ENCODE results near the gene PACRG.

Gene PACRG

GRCh38 chr6:163188746-163189145 lies 461.0 kb downstream of the PACRG start:
- TF ChIP-seq ZNF274 (IDR thresholded peaks at IDR 0.05; ENCODE audit: low read depth, low read length) (no peak), SUZ12 (IDR thresholded peaks at IDR 0.05; ENCODE audit: extremely low read depth, insufficient read depth, insufficient read length) (no peak), YY1 (IDR thresholded peaks at IDR 0.05; ENCODE audit: insufficient read depth, insufficient read length) (no peak)
- Histone ChIP-seq H3K4me3 (ENCODE audit: insufficient read length, low read depth) (no peak overlapping the region), H3K9ac (ENCODE audit: insufficient read length, low read depth) (no peak overlapping the region), H3K36me3 (ENCODE audit: insufficient read depth, insufficient read length, low read length) (no peaks in the 10 kb centered on the region), H3K27me3 (ENCODE audit: insufficient read depth, insufficient read length) (no peaks in the 10 kb centered on the region), H3K9me3 (ENCODE audit: insufficient read depth, low read length) (no peaks in the 10 kb centered on the region), H3K4me1 (ENCODE audit: insufficient read depth, insufficient read length) (no peaks in the 10 kb centered on the region)
- no peak for DNase-seq (ENCODE audit: low read depth, low spot score)

GRCh38 chr6:163189609-163190008 lies 461.8 kb downstream of the PACRG start:
- Histone ChIP-seq H3K9ac (ENCODE audit: insufficient read length, low read depth) (no peak overlapping the region), H3K9me3 (ENCODE audit: insufficient read depth, low read length) (no peaks in the 10 kb centered on the region), H3K36me3 (ENCODE audit: insufficient read depth, insufficient read length, low read length) (no peaks in the 10 kb centered on the region), H3K4me3 (ENCODE audit: insufficient read length, low read depth) (no peak overlapping the region), H3K27me3 (ENCODE audit: insufficient read depth, insufficient read length) (no peaks in the 10 kb centered on the region), H3K4me1 (ENCODE audit: insufficient read depth, insufficient read length) (no peaks in the 10 kb centered on the region)
- TF ChIP-seq YY1 (IDR thresholded peaks at IDR 0.05; ENCODE audit: insufficient read depth, insufficient read length) = no peak
- no peak for TF ChIP-seq SUZ12 (IDR thresholded peaks at IDR 0.05; ENCODE audit: extremely low read depth, insufficient read depth, insufficient read length)
- TF ChIP-seq ZNF274 (IDR thresholded peaks at IDR 0.05; ENCODE audit: low read depth, low read length) = no peak
- no peak for DNase-seq (ENCODE audit: low read depth, low spot score)

- Histone ChIP-seq H3K27me3 (ENCODE audit: insufficient read depth, insufficient read length) (no peaks in the 10 kb centered on the region), H3K36me3 (ENCODE audit: insufficient read depth, insufficient read length, low read length) (no peaks in the 10 kb centered on the region), H3K4me1 (ENCODE audit: insufficient read depth, insufficient read length) (no peaks in the 10 kb centered on the region), H3K9me3 (ENCODE audit: insufficient read depth, low read length) (no peaks in the 10 kb centered on the region), H3K9ac (ENCODE audit: insufficient read length, low read depth) (no peak overlapping the region), H3K4me3 (ENCODE audit: insufficient read length, low read depth) (no peak overlapping the region)
- TF ChIP-seq ZNF274 (IDR thresholded peaks at IDR 0.05; ENCODE audit: low read depth, low read length) = no peak
- TF ChIP-seq YY1 (IDR thresholded peaks at IDR 0.05; ENCODE audit: insufficient read depth, insufficient read length) = no peak
- no peak for TF ChIP-seq SUZ12 (IDR thresholded peaks at IDR 0.05; ENCODE audit: extremely low read depth, insufficient read depth, insufficient read length)
- no peak for DNase-seq (ENCODE audit: low read depth, low spot score)
Measured at GRCh38 chr6:163190786-163191185, 463.0 kb downstream of the PACRG start.

GRCh38 chr6:163191704-163192537 lies 464.1 kb downstream of the PACRG start:
- Histone ChIP-seq H3K27me3 (ENCODE audit: insufficient read depth, insufficient read length) (no peaks in the 10 kb centered on the region), H3K36me3 (ENCODE audit: insufficient read depth, insufficient read length, low read length) (no peaks in the 10 kb centered on the region), H3K4me1 (ENCODE audit: insufficient read depth, insufficient read length) (no peaks in the 10 kb centered on the region), H3K9ac (ENCODE audit: insufficient read length, low read depth) (no peak overlapping the region), H3K9me3 (ENCODE audit: insufficient read depth, low read length) (no peaks in the 10 kb centered on the region), H3K4me3 (ENCODE audit: insufficient read length, low read depth) (no peak overlapping the region)
- TF ChIP-seq YY1 (IDR thresholded peaks at IDR 0.05; ENCODE audit: insufficient read depth, insufficient read length) (no peak), SUZ12 (IDR thresholded peaks at IDR 0.05; ENCODE audit: extremely low read depth, insufficient read depth, insufficient read length) (no peak)
- DNase-seq (ENCODE audit: low read depth, low spot score) = no peak

- no peak overlapping the region for H3K9ac ChIP-seq (ENCODE audit: insufficient read length, low read depth)
- no peaks in the 10 kb centered on the region for H3K4me1 ChIP-seq (ENCODE audit: insufficient read depth, insufficient read length)
- no peaks in the 10 kb centered on the region for H3K9me3 ChIP-seq (ENCODE audit: insufficient read depth, low read length)
- H3K4me3 ChIP-seq (ENCODE audit: insufficient read length, low read depth) = no peak overlapping the region
- no peaks in the 10 kb centered on the region for H3K27me3 ChIP-seq (ENCODE audit: insufficient read depth, insufficient read length)
- DNase-seq (ENCODE audit: low read depth, low spot score) = no peak
- H3K36me3 ChIP-seq (ENCODE audit: insufficient read depth, insufficient read length, low read length) = no peaks in the 10 kb centered on the region
- TF ChIP-seq SUZ12 (IDR thresholded peaks at IDR 0.05; ENCODE audit: extremely low read depth, insufficient read depth, insufficient read length) (no peak), ZNF274 (IDR thresholded peaks at IDR 0.05; ENCODE audit: low read depth, low read length) (no peak), YY1 (IDR thresholded peaks at IDR 0.05; ENCODE audit: insufficient read depth, insufficient read length) (no peak)
Measured at GRCh38 chr6:163192591-163192990, 464.8 kb downstream of the PACRG start.

GRCh38 chr6:163193326-163193725 lies 465.6 kb downstream of the PACRG start:
- no peaks in the 10 kb centered on the region for H3K27me3 ChIP-seq (ENCODE audit: insufficient read depth, insufficient read length)
- TF ChIP-seq SUZ12 (IDR thresholded peaks at IDR 0.05; ENCODE audit: extremely low read depth, insufficient read depth, insufficient read length) (no peak), ZNF274 (IDR thresholded peaks at IDR 0.05; ENCODE audit: low read depth, low read length) (no peak), YY1 (IDR thresholded peaks at IDR 0.05; ENCODE audit: insufficient read depth, insufficient read length) (no peak)
- H3K9me3 ChIP-seq (ENCODE audit: insufficient read depth, low read length) = no peaks in the 10 kb centered on the region
- H3K4me3 ChIP-seq (ENCODE audit: insufficient read length, low read depth) = no peak overlapping the region
- peaks cover under 1% of the 10 kb centered on the region for H3K4me1 ChIP-seq (ENCODE audit: insufficient read depth, insufficient read length)
- no peak overlapping the region for H3K9ac ChIP-seq (ENCODE audit: insufficient read length, low read depth)
- DNase-seq (ENCODE audit: low read depth, low spot score) = no peak
- H3K36me3 ChIP-seq (ENCODE audit: insufficient read depth, insufficient read length, low read length) = no peaks in the 10 kb centered on the region

- no peaks in the 10 kb centered on the region for H3K9me3 ChIP-seq (ENCODE audit: insufficient read depth, low read length)
- no peaks in the 10 kb centered on the region for H3K36me3 ChIP-seq (ENCODE audit: insufficient read depth, insufficient read length, low read length)
- DNase-seq (ENCODE audit: low read depth, low spot score) = no peak
- H3K27me3 ChIP-seq (ENCODE audit: insufficient read depth, insufficient read length) = no peaks in the 10 kb centered on the region
- TF ChIP-seq SUZ12 (IDR thresholded peaks at IDR 0.05; ENCODE audit: extremely low read depth, insufficient read depth, insufficient read length) (no peak), ZNF274 (IDR thresholded peaks at IDR 0.05; ENCODE audit: low read depth, low read length) (no peak), YY1 (IDR thresholded peaks at IDR 0.05; ENCODE audit: insufficient read depth, insufficient read length) (no peak)
- H3K9ac ChIP-seq (ENCODE audit: insufficient read length, low read depth) = no peak overlapping the region
- peaks cover 2% of the 10 kb centered on the region for H3K4me1 ChIP-seq (ENCODE audit: insufficient read depth, insufficient read length)
- no peak overlapping the region for H3K4me3 ChIP-seq (ENCODE audit: insufficient read length, low read depth)
Measured at GRCh38 chr6:163195721-163196691, 468.2 kb downstream of the PACRG start.

Data from NT2/D1 (cell line).